DMS53 (cell line): ENCODE results near the gene TEN1.
"Not testable (repeated sequence)": the region's sequence is repeated elsewhere in the genome, so short reads cannot be mapped to it uniquely, and the experiment has no call there.

Experiments used
- DNase-seq: peaks from one replicate; lab custom pipeline; 2025; lab: John Stamatoyannopoulos, UW

The TEN1 gene

GRCh38 chr17:76025294-76025693, 46.3 kb downstream of the TEN1 start:
- DNase-seq, result no peak

- DNase-seq, result peak; percentile 68
These were observed 47.7 kb downstream of the TEN1 start for GRCh38 chr17:76026714-76027158.

- peak; percentile 91 for DNase-seq
These were observed 48.3 kb downstream of the TEN1 start, which contains the start of gene EVPL for GRCh38 chr17:76027159-76027839. EVPL (minus strand) TSS chr17:76027306; CDS start chr17:76027198, 108 bp downstream.

GRCh38 chr17:76032073-76032779, 53.2 kb downstream of the TEN1 start:
- DNase-seq, result peak; percentile 39

GRCh38 chr17:76032780-76033108, 53.7 kb downstream of the TEN1 start:
- DNase-seq, result no peak

- DNase-seq, result no peak
These were observed 54.1 kb downstream of the TEN1 start for GRCh38 chr17:76033139-76033538.

GRCh38 chr17:76034428-76035350, 55.6 kb downstream of the TEN1 start:
- DNase-seq, result no peak

- peak; percentile 23 for DNase-seq
These were observed 57.6 kb downstream of the TEN1 start for GRCh38 chr17:76036497-76037261.

GRCh38 chr17:76038050-76038449, 59.0 kb downstream of the TEN1 start:
- no peak for DNase-seq

GRCh38 chr17:76039121-76039520, 60.1 kb downstream of the TEN1 start:
- DNase-seq, result no peak

GRCh38 chr17:76040376-76040775, 61.3 kb downstream of the TEN1 start:
- no peak for DNase-seq

GRCh38 chr17:76042868-76043267, 63.8 kb downstream of the TEN1 start:
- not testable (repeated sequence) for DNase-seq

- not testable (repeated sequence) for DNase-seq
These were observed 65.5 kb downstream of the TEN1 start for GRCh38 chr17:76044475-76045007.

GRCh38 chr17:76046064-76046463, 67.0 kb downstream of the TEN1 start:
- no peak for DNase-seq

- no peak for DNase-seq
These were observed 69.1 kb downstream of the TEN1 start for GRCh38 chr17:76048025-76048605.

GRCh38 chr17:76048711-76049110, 69.7 kb downstream of the TEN1 start:
- no peak for DNase-seq

GRCh38 chr17:76049239-76049638, 70.2 kb downstream of the TEN1 start:
- no peak for DNase-seq

- DNase-seq, result no peak
These were observed 70.9 kb downstream of the TEN1 start for GRCh38 chr17:76049836-76050537.
